Sigmoid colon (tissue), 4 donors: ENCODE data around the gene OR10R2.

Source experiments
- EP300 ChIP-seq, 4 donors: sonication (generic); formaldehyde crosslinking; IDR thresholded peaks; one replicate each; pipeline ENCODE4 v1.6.1; 2017; ENCODE audit warnings: antibody characterized with exemption in 4 of 4
- POLR2A ChIP-seq, 2 donors: fragments of 450-650 bp; IDR thresholded peaks; one replicate each; pipeline ENCODE4 v1.6.1; 2016; ENCODE audit warnings: antibody characterized with exemption in 2 of 2, mild to moderate bottlenecking in 2 of 2, moderate library complexity in 2 of 2
- POLR2AphosphoS5 ChIP-seq, 4 donors: sonication (generic); formaldehyde crosslinking; IDR thresholded peaks; one replicate each; pipeline ENCODE4 v1.6.1; 2017; ENCODE audit warnings: antibody characterized with exemption in 4 of 4
- TF ChIP-seq, protein P1 (sequence below), 4 experiments: fragments of 450-650 bp in 3 of 4; fragments of 200-600 bp in 1 of 4; IDR thresholded peaks; one replicate each; pipeline ENCODE4 v1.5.1; 2016 to 2019; ENCODE audit warnings: antibody characterized with exemption in 4 of 4, mild to moderate bottlenecking in 3 of 4, moderate library complexity in 2 of 4

- TF ChIP-seq POLR2AphosphoS5 (IDR thresholded peaks at IDR 0.05) (no peak), EP300 (IDR thresholded peaks at IDR 0.05) (no peak), POLR2A (IDR thresholded peaks at IDR 0.05) (no peak)
- TF ChIP-seq, protein P1, sequence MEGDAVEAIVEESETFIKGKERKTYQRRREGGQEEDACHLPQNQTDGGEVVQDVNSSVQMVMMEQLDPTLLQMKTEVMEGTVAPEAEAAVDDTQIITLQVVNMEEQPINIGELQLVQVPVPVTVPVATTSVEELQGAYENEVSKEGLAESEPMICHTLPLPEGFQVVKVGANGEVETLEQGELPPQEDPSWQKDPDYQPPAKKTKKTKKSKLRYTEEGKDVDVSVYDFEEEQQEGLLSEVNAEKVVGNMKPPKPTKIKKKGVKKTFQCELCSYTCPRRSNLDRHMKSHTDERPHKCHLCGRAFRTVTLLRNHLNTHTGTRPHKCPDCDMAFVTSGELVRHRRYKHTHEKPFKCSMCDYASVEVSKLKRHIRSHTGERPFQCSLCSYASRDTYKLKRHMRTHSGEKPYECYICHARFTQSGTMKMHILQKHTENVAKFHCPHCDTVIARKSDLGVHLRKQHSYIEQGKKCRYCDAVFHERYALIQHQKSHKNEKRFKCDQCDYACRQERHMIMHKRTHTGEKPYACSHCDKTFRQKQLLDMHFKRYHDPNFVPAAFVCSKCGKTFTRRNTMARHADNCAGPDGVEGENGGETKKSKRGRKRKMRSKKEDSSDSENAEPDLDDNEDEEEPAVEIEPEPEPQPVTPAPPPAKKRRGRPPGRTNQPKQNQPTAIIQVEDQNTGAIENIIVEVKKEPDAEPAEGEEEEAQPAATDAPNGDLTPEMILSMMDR (IDR thresholded peaks at IDR 0.05) = no peak
Observed at GRCh38 chr1:158426137-158426536, 45.9 kb upstream of the OR10R2 start, which contains the start of gene OR10K2.
